WTC11 (cell line): ENCODE measurements around the gene ADCY5. TPM values are rescaled to one million over a fixed set of nuclear protein-coding genes. Genes with fewer than 3 reads are reported as not detected.

ENCODE experiments used
- ATAC-seq: fragments of 200-7000 bp; cut with Tn5 transposase; 2 replicates; pipeline ENCODE4 v1.10.0; 2021; ENCODE audit warnings: mild to moderate bottlenecking, moderate library complexity
- CTCF ChIA-PET: fragments of 300-600 bp; sonication (Branson Sonifier 250); formaldehyde crosslinking; loops from one replicate; lab custom pipeline; 2021; ENCODE audit warnings: antibody characterized with exemption; lab: Charles Lee
- POLR2A ChIA-PET: fragments of 350-600 bp; sonication (Branson Sonifier 250); formaldehyde crosslinking; loops from one replicate; lab custom pipeline; 2021; ENCODE audit warnings: antibody characterized with exemption; lab: Charles Lee
- DNase-seq: peaks from one replicate; pipeline ENCODE4 v3.0.0; 2021; ENCODE audit warnings: low spot score
- H3K27ac Mint-ChIP-seq: 2 replicates; pipeline ENCODE4 v1.8.0; 2021; ENCODE audit warnings: mixed read lengths
- H3K27me3 Mint-ChIP-seq: 2 replicates; pipeline ENCODE4 v1.8.0; 2021; ENCODE audit warnings: low read depth, mild to moderate bottlenecking, moderate library complexity, mixed read lengths
- H3K36me3 Mint-ChIP-seq: 2 replicates; pipeline ENCODE4 v1.8.0; 2021; ENCODE audit warnings: mixed read lengths
- H3K4me1 Mint-ChIP-seq: 2 replicates; pipeline ENCODE4 v1.8.0; 2022; ENCODE audit warnings: mixed read lengths
- H3K4me3 Mint-ChIP-seq: 2 replicates; pipeline ENCODE4 v1.8.0; 2021; ENCODE audit warnings: mild to moderate bottlenecking, moderate library complexity, mixed read lengths
- H3K9me3 Mint-ChIP-seq: 2 replicates; pipeline ENCODE4 v1.8.0; 2021; ENCODE audit warnings: mixed read lengths
- AFF4 ChIP-seq: sonication (generic); formaldehyde crosslinking; IDR thresholded peaks from 2 replicates; pipeline ENCODE4 v1.8.1; 2023; ENCODE audit warnings: mild to moderate bottlenecking, missing genetic modification reagents, borderline replicate concordance
- ETV6 ChIP-seq: sonication (generic); formaldehyde crosslinking; IDR thresholded peaks from 2 replicates; pipeline ENCODE4 v1.8.1; 2022; ENCODE audit warnings: mild to moderate bottlenecking, missing genetic modification reagents
- GABPB1 ChIP-seq: sonication (generic); formaldehyde crosslinking; IDR thresholded peaks from 2 replicates; pipeline ENCODE4 v1.8.1; 2023; ENCODE audit warnings: mild to moderate bottlenecking, missing genetic modification reagents
- IRF2 ChIP-seq: sonication (generic); formaldehyde crosslinking; IDR thresholded peaks from 2 replicates; pipeline ENCODE4 v1.8.0; 2022; ENCODE audit warnings: low read depth, missing genetic modification reagents, borderline replicate concordance
- NR3C1 ChIP-seq: sonication (generic); formaldehyde crosslinking; conservative IDR thresholded peaks from 2 replicates; pipeline ENCODE4 v1.8.1; 2023; ENCODE audit warnings: low read depth, mild to moderate bottlenecking, missing genetic modification reagents
- SMAD3 ChIP-seq: sonication (generic); formaldehyde crosslinking; IDR thresholded peaks from 2 replicates; pipeline ENCODE4 v1.8.0; 2022; ENCODE audit warnings: missing genetic modification reagents, mild to moderate bottlenecking, borderline replicate concordance
- SMAD4 ChIP-seq: sonication (generic); formaldehyde crosslinking; IDR thresholded peaks from 2 replicates; pipeline ENCODE4 v1.8.0; 2022; ENCODE audit warnings: mild to moderate bottlenecking, missing genetic modification reagents
- total RNA-seq: library from RNA; stranded (reverse); gene quantifications from 3 replicates; pipeline ENCODE4 v1.2.3, GENCODE V29; 2021
- TF ChIP-seq, protein P1 (sequence below): sonication (generic); formaldehyde crosslinking; IDR thresholded peaks from 2 replicates; pipeline ENCODE4 v1.8.0; 2023; ENCODE audit warnings: missing genetic modification reagents, mild to moderate bottlenecking, borderline replicate concordance
- TF ChIP-seq, protein P2 (sequence below): fragments of 250-450 bp; sonication (Bioruptor Pico); conservative IDR thresholded peaks from 2 replicates; pipeline ENCODE4 v1.9.0; 2021; ENCODE audit warnings: mild to moderate bottlenecking
- TF ChIP-seq, protein P3 (sequence below): sonication (generic); formaldehyde crosslinking; IDR thresholded peaks from 2 replicates; pipeline ENCODE4 v1.8.1; 2022; ENCODE audit warnings: missing genetic modification reagents, borderline replicate concordance
- TF ChIP-seq, protein P4 (sequence below): sonication (generic); formaldehyde crosslinking; IDR thresholded peaks from 2 replicates; pipeline ENCODE4 v1.8.1; 2023; ENCODE audit warnings: mild to moderate bottlenecking, moderate library complexity, missing genetic modification reagents

The ADCY5 gene
- total RNA-seq, 1 experiment from 2014 or later: 23.5 TPM

DNA sequence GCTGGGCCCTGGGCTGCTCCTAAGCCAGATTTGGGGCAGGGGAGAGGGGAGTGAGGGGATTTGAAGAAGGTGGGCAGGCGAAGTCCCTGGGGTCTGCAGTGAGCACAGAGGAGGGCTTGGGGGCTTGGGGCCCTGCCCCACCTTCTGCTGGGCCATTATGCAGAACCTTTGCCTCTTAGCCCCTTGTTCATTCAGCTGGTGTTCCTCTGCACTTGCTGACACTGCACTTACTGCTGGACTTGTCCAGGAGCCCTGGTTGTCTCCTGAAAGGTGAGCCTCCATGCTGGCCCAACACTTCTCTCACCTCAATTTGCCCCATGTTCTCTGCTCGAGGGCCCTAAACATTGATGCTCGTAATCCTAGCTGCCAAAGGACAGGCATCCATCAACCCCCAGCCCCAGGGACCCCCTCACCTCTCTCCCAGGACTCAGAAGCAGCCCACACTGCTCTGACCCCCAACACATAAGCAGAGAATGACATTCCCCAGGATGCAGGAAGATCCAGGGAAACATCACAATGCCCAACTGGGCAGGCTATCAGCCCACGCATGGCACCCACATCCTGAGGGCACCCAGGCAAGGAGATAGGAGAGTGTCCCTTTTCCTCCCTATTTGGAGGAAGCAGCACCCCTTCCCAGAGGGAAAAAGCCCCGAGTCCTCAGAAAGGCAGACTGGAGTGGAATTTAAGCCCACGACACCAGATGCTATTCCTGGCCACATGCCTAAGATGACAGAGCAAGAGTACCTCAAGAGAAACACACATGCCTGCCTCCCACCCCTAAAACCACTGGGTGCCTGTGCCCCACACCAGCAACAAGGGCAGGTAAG lies 76.8 kb downstream of the ADCY5 start:
- CTCF ChIA-PET: interaction anchor here (0.5 to 1.2 kb wide), 6 partner anchors 13 to 117 kb away, joined by 3 to 4 read pairs (median 3); partner anchors contain the start of gene ADCY5
- TF ChIP-seq, protein P1, sequence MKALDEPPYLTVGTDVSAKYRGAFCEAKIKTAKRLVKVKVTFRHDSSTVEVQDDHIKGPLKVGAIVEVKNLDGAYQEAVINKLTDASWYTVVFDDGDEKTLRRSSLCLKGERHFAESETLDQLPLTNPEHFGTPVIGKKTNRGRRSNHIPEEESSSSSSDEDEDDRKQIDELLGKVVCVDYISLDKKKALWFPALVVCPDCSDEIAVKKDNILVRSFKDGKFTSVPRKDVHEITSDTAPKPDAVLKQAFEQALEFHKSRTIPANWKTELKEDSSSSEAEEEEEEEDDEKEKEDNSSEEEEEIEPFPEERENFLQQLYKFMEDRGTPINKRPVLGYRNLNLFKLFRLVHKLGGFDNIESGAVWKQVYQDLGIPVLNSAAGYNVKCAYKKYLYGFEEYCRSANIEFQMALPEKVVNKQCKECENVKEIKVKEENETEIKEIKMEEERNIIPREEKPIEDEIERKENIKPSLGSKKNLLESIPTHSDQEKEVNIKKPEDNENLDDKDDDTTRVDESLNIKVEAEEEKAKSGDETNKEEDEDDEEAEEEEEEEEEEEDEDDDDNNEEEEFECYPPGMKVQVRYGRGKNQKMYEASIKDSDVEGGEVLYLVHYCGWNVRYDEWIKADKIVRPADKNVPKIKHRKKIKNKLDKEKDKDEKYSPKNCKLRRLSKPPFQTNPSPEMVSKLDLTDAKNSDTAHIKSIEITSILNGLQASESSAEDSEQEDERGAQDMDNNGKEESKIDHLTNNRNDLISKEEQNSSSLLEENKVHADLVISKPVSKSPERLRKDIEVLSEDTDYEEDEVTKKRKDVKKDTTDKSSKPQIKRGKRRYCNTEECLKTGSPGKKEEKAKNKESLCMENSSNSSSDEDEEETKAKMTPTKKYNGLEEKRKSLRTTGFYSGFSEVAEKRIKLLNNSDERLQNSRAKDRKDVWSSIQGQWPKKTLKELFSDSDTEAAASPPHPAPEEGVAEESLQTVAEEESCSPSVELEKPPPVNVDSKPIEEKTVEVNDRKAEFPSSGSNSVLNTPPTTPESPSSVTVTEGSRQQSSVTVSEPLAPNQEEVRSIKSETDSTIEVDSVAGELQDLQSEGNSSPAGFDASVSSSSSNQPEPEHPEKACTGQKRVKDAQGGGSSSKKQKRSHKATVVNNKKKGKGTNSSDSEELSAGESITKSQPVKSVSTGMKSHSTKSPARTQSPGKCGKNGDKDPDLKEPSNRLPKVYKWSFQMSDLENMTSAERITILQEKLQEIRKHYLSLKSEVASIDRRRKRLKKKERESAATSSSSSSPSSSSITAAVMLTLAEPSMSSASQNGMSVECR: no peak
- TF ChIP-seq, protein P2, sequence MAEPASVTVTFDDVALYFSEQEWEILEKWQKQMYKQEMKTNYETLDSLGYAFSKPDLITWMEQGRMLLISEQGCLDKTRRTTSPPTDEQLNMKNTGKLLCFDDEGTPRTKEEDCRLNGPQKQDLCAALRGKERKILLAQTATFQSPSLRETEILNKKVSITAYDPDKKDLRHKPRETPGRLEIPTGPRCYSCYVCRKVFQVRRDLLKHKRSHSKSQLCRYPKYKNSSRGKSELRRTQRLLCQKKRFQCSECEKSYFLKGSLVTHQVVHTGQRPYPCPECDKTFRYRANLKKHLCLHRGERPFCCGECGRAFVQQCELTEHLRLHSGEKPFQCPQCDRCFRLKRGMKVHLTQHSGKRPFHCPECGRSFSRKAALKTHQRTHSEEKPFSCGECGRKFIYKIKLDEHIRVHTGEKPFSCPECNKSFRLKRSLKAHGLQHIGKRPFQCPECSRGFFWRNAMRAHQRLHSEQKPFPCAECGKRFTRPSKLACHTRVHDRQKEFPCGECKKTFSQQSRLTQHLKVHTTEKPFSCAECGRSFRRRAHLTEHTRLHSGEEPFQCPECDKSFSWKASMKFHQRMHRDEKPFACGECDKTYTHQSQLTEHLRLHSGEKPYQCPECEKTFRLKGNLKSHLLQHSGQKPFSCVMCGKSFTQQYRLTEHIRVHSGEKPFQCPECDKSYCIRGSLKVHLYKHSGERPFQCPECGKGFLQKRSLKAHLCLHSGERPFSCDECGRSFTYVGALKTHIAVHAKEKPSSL (CRISPR knock-in tag): no peak
- no peak for TF ChIP-seq SMAD3
- TF ChIP-seq, protein P3, sequence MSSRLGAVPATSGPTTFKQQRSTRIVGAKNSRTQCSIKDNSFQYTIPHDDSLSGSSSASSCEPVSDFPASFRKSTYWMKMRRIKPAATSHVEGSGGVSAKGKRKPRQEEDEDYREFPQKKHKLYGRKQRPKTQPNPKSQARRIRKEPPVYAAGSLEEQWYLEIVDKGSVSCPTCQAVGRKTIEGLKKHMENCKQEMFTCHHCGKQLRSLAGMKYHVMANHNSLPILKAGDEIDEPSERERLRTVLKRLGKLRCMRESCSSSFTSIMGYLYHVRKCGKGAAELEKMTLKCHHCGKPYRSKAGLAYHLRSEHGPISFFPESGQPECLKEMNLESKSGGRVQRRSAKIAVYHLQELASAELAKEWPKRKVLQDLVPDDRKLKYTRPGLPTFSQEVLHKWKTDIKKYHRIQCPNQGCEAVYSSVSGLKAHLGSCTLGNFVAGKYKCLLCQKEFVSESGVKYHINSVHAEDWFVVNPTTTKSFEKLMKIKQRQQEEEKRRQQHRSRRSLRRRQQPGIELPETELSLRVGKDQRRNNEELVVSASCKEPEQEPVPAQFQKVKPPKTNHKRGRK (CRISPR knock-in tag): no peak
- TF ChIP-seq AFF4 (CRISPR knock-in tag): no peak
- no peak for TF ChIP-seq NR3C1 (CRISPR knock-in tag)
- no peak for TF ChIP-seq SMAD4
- TF ChIP-seq ETV6: no peak
- TF ChIP-seq GABPB1 (CRISPR knock-in tag): no peak
- no peak for TF ChIP-seq IRF2 (CRISPR knock-in tag)
- TF ChIP-seq, protein P4, sequence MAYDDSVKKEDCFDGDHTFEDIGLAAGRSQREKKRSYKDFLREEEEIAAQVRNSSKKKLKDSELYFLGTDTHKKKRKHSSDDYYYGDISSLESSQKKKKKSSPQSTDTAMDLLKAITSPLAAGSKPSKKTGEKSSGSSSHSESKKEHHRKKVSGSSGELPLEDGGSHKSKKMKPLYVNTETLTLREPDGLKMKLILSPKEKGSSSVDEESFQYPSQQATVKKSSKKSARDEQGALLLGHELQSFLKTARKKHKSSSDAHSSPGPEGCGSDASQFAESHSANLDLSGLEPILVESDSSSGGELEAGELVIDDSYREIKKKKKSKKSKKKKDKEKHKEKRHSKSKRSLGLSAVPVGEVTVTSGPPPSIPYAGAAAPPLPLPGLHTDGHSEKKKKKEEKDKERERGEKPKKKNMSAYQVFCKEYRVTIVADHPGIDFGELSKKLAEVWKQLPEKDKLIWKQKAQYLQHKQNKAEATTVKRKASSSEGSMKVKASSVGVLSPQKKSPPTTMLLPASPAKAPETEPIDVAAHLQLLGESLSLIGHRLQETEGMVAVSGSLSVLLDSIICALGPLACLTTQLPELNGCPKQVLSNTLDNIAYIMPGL (CRISPR knock-in tag): no peak
- H3K4me1 Mint-ChIP-seq: no peaks in the 10 kb centered on the region
- H3K27me3 Mint-ChIP-seq: no peaks in the 10 kb centered on the region
- DNase-seq (no peak), ATAC-seq (no peak)
- H3K9me3 Mint-ChIP-seq: peaks cover 19% of the 10 kb centered on the region
- H3K36me3 Mint-ChIP-seq: peaks cover 7% of the 10 kb centered on the region; the same call in 1 of the 2 replicates
- H3K27ac Mint-ChIP-seq: no peak overlapping the region
- no peak overlapping the region for H3K4me3 Mint-ChIP-seq
- POLR2A ChIA-PET: interaction anchor here (0.7 kb wide), 1 partner anchor 65 kb away, joined by 4 read pairs; no protein-coding TSS in a partner anchor
